RKO (cell line): Measurements from ENCODE around the gene ABCC3.

ENCODE experiments used
- DNase-seq: peaks from one replicate; pipeline ENCODE4 v3.0.0-alpha.2; 2016; ENCODE audit warnings: low spot score

The ABCC3 gene

GRCh38 chr17:50684612-50685333 is 50.1 kb downstream of the ABCC3 start:
- no peak for DNase-seq

- DNase-seq = no peak
These were observed 50.6 kb downstream of the ABCC3 start for GRCh38 chr17:50685334-50685665.

GRCh38 chr17:50685691-50686493 is 51.2 kb downstream of the ABCC3 start:
- DNase-seq = no peak

GRCh38 chr17:50686494-50687199 is 52.0 kb downstream of the ABCC3 start:
- DNase-seq = peak; percentile 45

GRCh38 chr17:50687200-50688066 is 52.8 kb downstream of the ABCC3 start:
- no peak for DNase-seq

- DNase-seq = no peak
These were observed 53.6 kb downstream of the ABCC3 start for GRCh38 chr17:50688245-50688644.

- DNase-seq = peak; percentile 12
These were observed 54.6 kb downstream of the ABCC3 start for GRCh38 chr17:50689251-50689650.

GRCh38 chr17:50689956-50690886 is 55.5 kb downstream of the ABCC3 start:
- DNase-seq = no peak

GRCh38 chr17:50690887-50691549 is 56.3 kb downstream of the ABCC3 start:
- no peak for DNase-seq

GRCh38 chr17:50691550-50692447 is 57.1 kb downstream of the ABCC3 start:
- no peak for DNase-seq

- DNase-seq = no peak
These were observed 57.9 kb downstream of the ABCC3 start for GRCh38 chr17:50692448-50693035.

- DNase-seq = no peak
These were observed 58.5 kb downstream of the ABCC3 start for GRCh38 chr17:50693036-50693682.

- DNase-seq = no peak
These were observed 61.7 kb downstream of the ABCC3 start for GRCh38 chr17:50696365-50696879.

GRCh38 chr17:50697062-50697461 is 62.4 kb downstream of the ABCC3 start:
- no peak for DNase-seq

GRCh38 chr17:50697663-50698272 is 63.1 kb downstream of the ABCC3 start:
- no peak for DNase-seq

- DNase-seq = no peak
These were observed 64.7 kb downstream of the ABCC3 start for GRCh38 chr17:50699410-50699809.

- no peak for DNase-seq
These were observed 68.5 kb downstream of the ABCC3 start for GRCh38 chr17:50703162-50703561.
